Spinal cord (tissue), 10 donors: ENCODE data around the gene EPB41L1. TPM values are rescaled to one million over a fixed set of nuclear protein-coding genes. Genes with fewer than 3 reads are reported as not detected.

Experiments
- DNase-seq, 6 donors: peaks; one replicate each; pipeline versions ENCODE4 v3.0.0 to v3.0.0-alpha.2; 2013 to 2015; ENCODE audit warnings: low spot score in 6 of 6, low read depth in 4 of 6
- H3K27ac ChIP-seq: one replicate; pipeline ENCODE4 v1.5.1; 2013; ENCODE audit warnings: low read depth, low read length, control low read depth
- H3K27me3 ChIP-seq: one replicate; pipeline ENCODE4 v1.6.1; 2013; ENCODE audit warnings: low read length; ENCODE audit not compliant: control insufficient read depth, insufficient read depth
- H3K36me3 ChIP-seq: one replicate; pipeline ENCODE4 v1.6.1; 2013; ENCODE audit warnings: low read length; ENCODE audit not compliant: control insufficient read depth, insufficient read depth
- H3K4me1 ChIP-seq: one replicate; pipeline ENCODE4 v1.6.1; 2013; ENCODE audit warnings: low read length; ENCODE audit not compliant: control insufficient read depth, insufficient read depth
- H3K4me3 ChIP-seq: one replicate; pipeline ENCODE4 v1.5.1; 2013; ENCODE audit warnings: low read depth, low read length, control low read depth
- H3K9me3 ChIP-seq: one replicate; pipeline ENCODE4 v1.6.1; 2013; ENCODE audit warnings: low read length; ENCODE audit not compliant: control insufficient read depth, insufficient read depth
- WGBS: methylation state at CpG from one replicate; pipeline ENCODE4 v1.1.5; 2013; ENCODE audit warnings: missing lambda C conversion rate; ENCODE audit not compliant: insufficient coverage; 5-methylcytosine and 5-hydroxymethylcytosine counted together
- polyA plus RNA-seq, 2 donors: library from polyadenylated mRNA; unstranded; fragments of 120-200 nt; gene quantifications; one replicate each; pipeline ENCODE4 v1.2.1, GENCODE V29; 2013; ENCODE audit not compliant: insufficient read length in 2 of 2
- total RNA-seq, 2 donors: library from RNA; depleted of rRNA in 1 of 2; stranded (reverse); fragments of 120-200 nt in 1 of 2; fragments of >200 nt in 1 of 2; gene quantifications; one replicate each; pipeline versions ENCODE4 v1.2.3 to v1.2.4, GENCODE V29; 2013 to 2014
- donor health status: healthy.

The EPB41L1 gene
- total and polyA plus RNA-seq, 4 donors = 57.6 to 163 (median 149) TPM

- Histone ChIP-seq H3K4me3 (no peak overlapping the region), H3K36me3 (peaks cover 68% of the 10 kb centered on the region), H3K9me3 (no peaks in the 10 kb centered on the region), H3K27ac (no peak overlapping the region), H3K4me1 (peaks cover 15% of the 10 kb centered on the region), H3K27me3 (no peaks in the 10 kb centered on the region)
- DNase-seq = no peak
Measured at GRCh38 chr20:36180323-36180722, 25.8 kb downstream of the EPB41L1 start.

DNA sequence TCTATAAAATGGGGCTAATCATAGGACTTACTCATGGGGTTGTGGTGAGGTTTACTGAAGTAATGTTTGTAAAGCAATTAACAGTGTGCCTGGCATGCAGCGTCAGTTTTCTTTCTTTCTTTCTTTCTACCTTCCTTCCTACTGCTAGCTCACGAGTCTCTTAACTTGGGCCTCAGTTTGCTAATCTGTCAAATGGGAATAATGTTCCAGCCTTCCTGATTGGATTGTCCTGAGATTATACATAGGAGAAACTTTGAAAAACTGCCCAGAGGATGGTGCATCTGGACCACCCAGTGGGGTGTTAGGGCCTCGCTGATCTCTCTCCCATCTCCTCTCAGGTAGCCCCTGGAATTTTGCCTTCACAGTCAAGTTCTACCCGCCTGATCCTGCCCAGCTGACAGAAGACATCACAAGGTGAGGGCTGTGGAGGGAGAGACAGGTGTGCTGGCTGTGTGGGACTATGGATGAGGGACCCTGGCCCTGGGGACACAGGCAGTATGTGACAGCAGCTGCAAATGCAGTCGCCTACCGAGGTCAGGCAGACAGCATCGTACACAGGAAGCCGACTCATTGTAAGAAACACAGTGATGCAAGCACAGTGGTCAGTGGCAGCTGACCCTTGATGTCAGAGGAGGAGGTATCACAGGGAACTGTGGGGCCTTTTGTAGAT, 27.5 kb downstream of the EPB41L1 start:
- Histone ChIP-seq H3K36me3 (peaks cover 57% of the 10 kb centered on the region), H3K4me3 (no peak overlapping the region), H3K27ac (no peak overlapping the region), H3K4me1 (peaks cover 15% of the 10 kb centered on the region), H3K9me3 (no peaks in the 10 kb centered on the region), H3K27me3 (no peaks in the 10 kb centered on the region)
- 89% methylated on average over 6 of the region's 8 CpGs for WGBS
- DNase-seq = no peak

GRCh38 chr20:36182604-36183154, 28.1 kb downstream of the EPB41L1 start:
- H3K36me3 ChIP-seq = peaks cover 53% of the 10 kb centered on the region
- 94% methylated on average over 5 of the region's 6 CpGs for WGBS
- no peak overlapping the region for H3K27ac ChIP-seq
- no peak overlapping the region for H3K4me3 ChIP-seq
- peaks cover 15% of the 10 kb centered on the region for H3K4me1 ChIP-seq
- no peaks in the 10 kb centered on the region for H3K9me3 ChIP-seq
- no peaks in the 10 kb centered on the region for H3K27me3 ChIP-seq
- DNase-seq = no peak

GRCh38 chr20:36183155-36183944, 28.8 kb downstream of the EPB41L1 start:
- WGBS = 91% methylated on average over 7 of the region's 8 CpGs
- Histone ChIP-seq H3K36me3 (peaks cover 53% of the 10 kb centered on the region), H3K27ac (no peak overlapping the region), H3K9me3 (no peaks in the 10 kb centered on the region), H3K4me3 (no peak overlapping the region), H3K4me1 (peaks cover 15% of the 10 kb centered on the region), H3K27me3 (no peaks in the 10 kb centered on the region)
- DNase-seq = no peak

- Histone ChIP-seq H3K36me3 (peaks cover 56% of the 10 kb centered on the region), H3K4me3 (no peak overlapping the region), H3K9me3 (no peaks in the 10 kb centered on the region), H3K27ac (no peak overlapping the region), H3K4me1 (peaks cover 2% of the 10 kb centered on the region), H3K27me3 (no peaks in the 10 kb centered on the region)
- DNase-seq = no peak
- WGBS = 95% methylated on average over 14 of the region's 15 CpGs
Measured at GRCh38 chr20:36184816-36185776, 30.6 kb downstream of the EPB41L1 start.

DNA sequence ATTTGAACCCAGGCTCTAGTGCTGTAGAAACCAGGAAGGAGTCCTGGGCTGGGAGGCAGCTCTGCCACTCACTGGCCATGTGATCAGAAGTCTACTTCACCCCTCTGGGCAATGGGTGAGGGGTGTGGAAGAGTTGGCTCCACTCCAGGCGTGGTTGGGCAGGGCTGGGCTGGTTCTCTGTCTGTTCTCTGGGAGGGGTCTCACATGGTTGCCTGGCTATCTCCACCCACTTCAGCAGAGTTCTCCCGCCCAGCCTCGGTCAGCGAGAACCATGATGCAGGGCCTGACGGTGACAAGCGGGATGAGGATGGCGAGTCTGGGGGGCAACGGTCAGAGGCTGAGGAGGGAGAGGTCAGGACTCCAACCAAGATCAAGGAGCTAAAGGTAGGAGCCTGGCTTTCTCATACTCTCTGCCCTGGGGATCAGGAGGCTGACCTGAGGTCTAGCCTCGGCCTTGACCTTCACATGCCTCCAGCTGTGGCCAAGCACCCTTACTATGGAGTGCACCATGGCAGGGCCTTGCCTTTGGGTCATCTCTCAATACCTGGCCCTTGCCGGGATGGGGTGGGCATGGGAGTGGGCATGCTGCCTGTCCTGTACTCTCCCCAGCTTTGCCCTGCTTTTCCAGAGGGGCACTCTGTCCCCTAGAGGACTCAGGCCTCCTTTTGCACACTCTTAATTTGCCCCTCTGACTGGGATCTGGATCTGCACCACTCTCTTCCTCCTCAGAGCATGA, 39.6 kb downstream of the EPB41L1 start:
- Histone ChIP-seq H3K9me3 (no peaks in the 10 kb centered on the region), H3K4me1 (no peaks in the 10 kb centered on the region), H3K27ac (no peak overlapping the region), H3K36me3 (peaks cover 75% of the 10 kb centered on the region), H3K4me3 (no peak overlapping the region), H3K27me3 (no peaks in the 10 kb centered on the region)
- no peak for DNase-seq
- 97% methylated on average over 7 of the region's 10 CpGs for WGBS

GRCh38 chr20:36196676-36197075, 42.1 kb downstream of the EPB41L1 start:
- H3K27me3 ChIP-seq = no peaks in the 10 kb centered on the region
- no peak overlapping the region for H3K27ac ChIP-seq
- no peaks in the 10 kb centered on the region for H3K9me3 ChIP-seq
- no peak overlapping the region for H3K4me3 ChIP-seq
- no peak for DNase-seq
- WGBS = 83% methylated on average over 2 of the region's 2 CpGs
- H3K4me1 ChIP-seq = peaks cover 3% of the 10 kb centered on the region
- peaks cover 66% of the 10 kb centered on the region for H3K36me3 ChIP-seq

GRCh38 chr20:36197271-36197670, 42.7 kb downstream of the EPB41L1 start:
- Histone ChIP-seq H3K4me3 (no peak overlapping the region), H3K27ac (no peak overlapping the region), H3K4me1 (peaks cover 3% of the 10 kb centered on the region), H3K9me3 (no peaks in the 10 kb centered on the region), H3K36me3 (peaks cover 66% of the 10 kb centered on the region), H3K27me3 (no peaks in the 10 kb centered on the region)
- DNase-seq = no peak
- WGBS = 100% methylated on average over 2 of the region's 2 CpGs
